ENCODE results near the gene DNAAF9. TPM values are rescaled to one million over a fixed set of nuclear protein-coding genes. Genes with fewer than 3 reads are reported as not detected.

The DNAAF9 gene
- polyA plus RNA-seq, 3 donors = 26.0 to 28.6 (median 26.0) TPM

DNA sequence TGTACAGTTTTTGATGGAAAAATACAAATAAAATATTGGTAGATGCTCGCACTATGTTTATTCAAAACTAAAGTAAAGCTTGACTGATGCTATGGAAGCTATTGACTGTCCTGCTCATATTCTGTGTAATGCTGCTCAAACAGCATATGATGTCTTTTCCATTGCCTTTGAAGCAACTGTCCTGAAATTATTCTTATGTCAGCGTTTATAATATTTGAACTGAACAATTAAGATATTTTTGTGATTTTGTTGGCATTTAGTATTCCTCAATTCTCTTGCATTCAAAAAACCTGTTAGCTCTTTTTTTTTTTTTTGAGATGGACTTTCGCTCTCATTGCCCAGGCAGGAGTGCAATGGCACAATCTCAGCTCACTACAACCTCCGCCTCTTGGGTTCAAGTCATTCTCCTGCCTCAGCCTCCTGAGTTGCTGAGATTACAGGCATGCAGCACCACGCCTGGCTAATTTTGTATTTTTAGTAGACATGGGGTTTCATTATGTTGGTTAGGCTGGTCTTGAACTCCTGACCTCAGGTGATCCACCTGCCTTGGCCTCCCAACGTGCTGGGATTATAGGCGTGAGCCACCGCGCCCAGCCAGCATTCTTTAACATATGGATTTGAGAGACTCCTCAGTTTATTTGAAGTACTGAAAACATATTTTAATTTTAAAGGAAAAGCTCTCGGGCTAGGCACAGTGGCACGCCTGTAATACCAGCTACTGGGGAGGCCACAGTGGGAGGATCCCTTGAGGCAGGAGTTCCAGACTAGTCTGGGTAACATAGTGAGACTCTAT, 5.3 kb upstream of the DNAAF9 start:
- DNase-seq (ENCODE audit: low read depth in 3 of 3, low spot score in 2 of 3) = no peak

DNA sequence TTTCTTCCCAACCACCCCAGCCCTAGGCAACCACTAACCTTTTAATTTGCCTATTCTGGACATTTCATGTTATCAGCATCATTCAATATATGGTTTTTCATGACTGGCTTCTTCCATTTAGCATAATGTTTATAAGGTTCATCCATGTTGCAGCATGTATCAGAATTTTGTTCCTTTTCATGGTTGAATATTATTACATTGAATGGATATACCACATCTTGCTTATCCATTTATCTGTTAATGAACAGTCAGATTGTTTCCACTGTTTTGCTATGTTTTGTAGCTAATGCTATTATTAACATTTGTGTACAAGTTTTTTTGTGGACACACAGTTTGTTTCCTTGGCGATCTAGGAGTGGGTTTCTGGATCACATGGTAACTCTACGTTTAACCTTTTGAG, 3.0 kb upstream of the DNAAF9 start:
- no peak for DNase-seq (ENCODE audit: low read depth in 3 of 3, low spot score in 2 of 3)

DNA sequence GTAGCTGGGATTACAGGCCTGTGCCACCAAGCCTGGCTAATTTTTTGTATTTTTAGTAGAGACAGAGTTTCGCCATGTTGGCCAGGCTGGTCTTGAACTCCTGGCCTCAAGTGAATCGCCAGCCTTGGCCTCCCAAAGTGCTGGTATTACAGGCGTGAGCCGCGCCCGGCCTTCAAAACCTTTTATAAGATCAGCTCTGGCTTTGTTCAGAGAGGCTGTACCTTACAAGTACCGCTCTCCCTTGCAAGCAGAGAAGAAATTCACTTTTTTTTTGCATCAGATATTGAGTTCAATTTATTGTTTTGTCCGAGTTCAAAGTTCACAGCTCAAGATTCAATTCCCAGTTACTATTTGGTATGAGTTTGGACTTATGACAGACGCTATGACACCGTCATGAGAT, 1.9 kb upstream of the DNAAF9 start:
- DNase-seq (ENCODE audit: low read depth in 3 of 3, low spot score in 2 of 3) = no peak

DNA sequence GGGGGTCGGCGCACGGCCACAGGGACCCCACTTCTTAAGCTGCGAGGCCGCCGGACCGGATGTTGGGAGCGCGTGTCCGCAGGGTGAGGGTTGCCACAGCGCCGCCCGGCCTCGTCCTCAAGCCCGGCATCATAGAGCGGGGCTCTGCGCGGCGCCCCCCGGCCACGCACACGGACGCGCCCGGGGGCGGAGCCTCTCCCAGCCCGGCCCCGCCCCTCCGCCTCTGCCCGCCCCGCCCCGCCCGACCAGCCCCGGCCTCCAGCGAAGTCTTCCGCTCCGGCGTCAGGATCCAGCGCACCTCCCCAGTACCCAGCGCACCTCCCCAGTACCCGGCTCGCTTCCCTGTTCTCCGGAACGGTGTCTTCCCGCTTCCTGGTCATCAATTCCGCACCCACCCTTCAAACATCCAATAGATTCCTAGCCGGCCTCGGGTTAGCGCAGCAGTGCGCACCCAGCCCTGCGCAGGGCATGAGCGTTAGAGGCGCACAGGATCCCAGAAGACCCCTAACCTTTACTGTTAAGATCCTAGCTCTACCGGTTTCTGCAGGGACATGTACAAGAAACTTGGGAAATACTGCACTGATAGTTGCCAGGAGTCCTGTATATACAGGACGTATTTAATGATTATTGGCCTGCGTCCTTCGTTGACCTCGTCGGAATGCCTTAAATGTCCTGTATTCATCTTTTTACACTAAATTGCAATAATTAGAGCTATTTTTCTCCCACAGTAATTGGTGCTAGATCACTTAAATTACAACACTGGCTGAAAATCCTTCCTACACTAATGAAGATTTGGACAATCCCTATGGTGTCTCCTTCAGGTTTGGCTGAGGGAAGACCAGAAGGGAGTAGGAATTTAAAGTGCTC, 535 bp upstream of the DNAAF9 start:
- DNase-seq (ENCODE audit: low read depth in 3 of 3, low spot score in 2 of 3) = peak in 2 of 3 donors; percentile 43 to 47

DNA sequence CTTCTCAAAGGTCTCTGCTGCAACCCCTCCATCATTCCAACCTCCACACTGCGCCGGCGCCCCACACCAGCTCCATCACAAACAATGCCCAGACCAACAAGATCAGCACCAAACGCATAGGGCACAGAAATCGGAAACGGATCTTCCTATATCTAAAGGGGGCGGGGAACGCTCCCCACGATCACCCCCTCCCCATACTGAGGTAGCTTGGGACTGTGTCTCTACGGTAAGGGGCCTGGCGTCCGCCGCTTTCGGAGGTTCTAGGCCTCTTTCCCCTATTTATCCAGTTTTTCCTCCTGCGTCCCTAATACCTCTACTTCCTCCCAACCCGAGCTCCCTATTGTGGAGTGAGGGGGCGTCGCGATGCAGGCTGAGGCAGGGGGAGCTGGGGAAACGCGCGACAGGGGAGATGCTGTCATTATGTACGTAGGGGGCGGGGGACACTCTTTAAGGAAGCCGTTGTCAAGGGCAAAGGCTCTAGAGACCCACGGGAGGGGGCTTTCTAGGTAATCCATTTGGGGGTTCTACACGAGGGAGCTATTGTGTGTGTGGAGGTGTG, 909 bp downstream of the DNAAF9 start:
- no peak for DNase-seq (ENCODE audit: low read depth in 3 of 3, low spot score in 2 of 3)

DNA sequence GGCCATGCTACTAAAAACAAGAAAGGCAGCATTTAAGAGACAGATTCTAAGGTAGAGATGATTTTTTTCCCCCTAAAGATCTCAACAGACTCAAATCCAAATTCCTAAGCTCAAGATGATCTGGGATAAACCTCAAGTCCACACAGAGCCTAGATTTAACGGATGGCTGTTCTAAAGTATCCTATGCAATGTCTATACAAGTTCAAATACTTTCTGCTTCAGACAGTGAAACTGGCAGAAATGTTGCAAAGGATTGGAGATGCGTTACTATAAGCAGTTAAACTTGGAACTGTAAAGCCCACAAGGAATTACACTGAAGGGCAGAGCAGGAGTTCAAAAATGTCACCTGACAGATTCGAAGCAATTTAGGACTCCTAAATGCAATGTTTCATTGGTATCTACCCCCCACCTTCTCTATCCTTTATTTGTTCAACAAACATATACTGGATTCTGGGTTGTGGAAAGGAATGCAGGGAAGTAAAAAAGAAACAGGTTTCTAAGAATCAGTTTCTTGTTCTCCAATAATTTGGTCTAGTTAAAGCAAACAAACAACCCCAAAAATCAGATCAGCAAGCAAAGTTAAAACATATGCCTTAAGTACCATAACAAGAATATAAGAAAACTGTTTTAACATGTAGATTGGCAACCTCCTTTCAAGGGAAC, 1.6 kb downstream of the DNAAF9 start:
- no peak for DNase-seq (ENCODE audit: low read depth in 3 of 3, low spot score in 2 of 3)

DNA sequence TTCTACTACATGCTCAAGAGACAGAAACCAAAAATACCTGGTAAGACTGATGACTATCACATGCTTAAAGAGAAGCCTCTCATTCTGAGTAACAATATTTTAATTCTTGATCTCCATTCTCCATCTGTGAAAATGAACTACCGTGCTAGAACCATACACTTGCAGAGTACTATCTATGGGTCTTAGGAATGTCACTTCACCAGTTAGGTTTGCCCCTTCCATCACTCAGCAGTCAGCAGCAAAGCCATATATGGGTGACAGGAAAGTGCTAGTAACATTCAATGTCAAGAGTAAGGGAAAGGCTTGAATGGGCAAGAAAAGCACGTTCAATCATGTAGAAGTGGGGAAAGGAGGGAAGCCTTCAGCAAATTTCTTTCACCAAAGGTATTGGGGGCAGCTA, 2.3 kb downstream of the DNAAF9 start:
- no peak for DNase-seq (ENCODE audit: low read depth in 3 of 3, low spot score in 2 of 3)

DNA sequence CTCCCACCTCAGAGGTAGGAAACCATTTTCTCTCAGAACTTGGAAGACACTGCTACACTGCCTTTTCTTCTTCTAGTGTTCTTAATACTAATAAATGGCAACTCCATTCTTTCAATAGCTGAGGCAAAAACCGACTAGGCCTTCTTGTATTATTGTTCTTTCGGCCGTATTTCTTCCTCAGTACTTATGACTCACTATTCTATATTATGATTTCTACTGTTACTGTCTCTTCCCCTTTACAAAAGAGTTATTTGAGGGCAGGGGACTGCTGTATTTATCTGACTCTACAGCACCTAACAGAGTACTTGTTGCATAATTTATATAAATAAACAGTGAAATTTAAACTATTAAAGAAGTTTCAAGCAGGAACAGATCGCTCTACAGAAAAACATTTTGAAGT, 3.1 kb downstream of the DNAAF9 start:
- no peak for DNase-seq (ENCODE audit: low read depth in 3 of 3, low spot score in 2 of 3)

DNA sequence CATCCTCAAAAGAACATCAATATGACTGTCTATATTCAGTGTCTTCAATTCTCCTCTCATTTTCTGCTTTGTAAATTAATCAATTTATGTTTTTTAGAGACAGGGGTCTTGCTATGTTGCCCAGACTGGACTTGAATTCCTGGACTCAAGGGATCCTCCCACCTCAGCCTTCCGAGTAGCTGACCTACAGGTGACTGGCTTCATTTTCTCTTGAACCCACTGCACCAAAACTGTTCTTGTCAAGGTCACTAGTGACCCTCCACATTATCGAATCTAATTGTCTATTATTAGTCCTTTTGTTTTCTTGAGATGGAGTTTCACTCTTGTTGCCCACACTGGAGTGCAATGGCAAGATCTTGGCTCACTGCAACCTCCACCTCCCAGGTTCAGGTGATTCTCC, 3.7 kb downstream of the DNAAF9 start:
- DNase-seq (ENCODE audit: low read depth in 3 of 3, low spot score in 2 of 3) = no peak

DNA sequence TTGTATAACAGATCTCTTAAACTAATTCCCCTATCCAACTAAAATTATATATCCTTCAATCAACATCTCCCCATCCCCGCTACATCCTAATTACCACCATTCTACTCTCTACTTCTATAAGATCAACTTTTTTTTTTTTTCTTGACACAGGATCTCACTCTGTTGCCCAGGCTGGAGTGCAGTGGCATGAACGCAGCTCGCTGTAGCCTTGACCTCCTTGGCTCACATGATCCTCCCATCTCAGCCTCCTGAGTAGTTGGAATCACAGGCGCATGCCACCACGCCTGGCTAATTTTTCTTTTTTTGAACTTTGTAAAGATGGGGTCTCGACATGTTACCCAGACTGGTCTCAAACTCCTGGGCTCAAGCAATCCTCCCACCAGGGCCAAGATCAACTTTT, 5.0 kb downstream of the DNAAF9 start:
- DNase-seq (ENCODE audit: low read depth in 3 of 3, low spot score in 2 of 3) = no peak

DNA sequence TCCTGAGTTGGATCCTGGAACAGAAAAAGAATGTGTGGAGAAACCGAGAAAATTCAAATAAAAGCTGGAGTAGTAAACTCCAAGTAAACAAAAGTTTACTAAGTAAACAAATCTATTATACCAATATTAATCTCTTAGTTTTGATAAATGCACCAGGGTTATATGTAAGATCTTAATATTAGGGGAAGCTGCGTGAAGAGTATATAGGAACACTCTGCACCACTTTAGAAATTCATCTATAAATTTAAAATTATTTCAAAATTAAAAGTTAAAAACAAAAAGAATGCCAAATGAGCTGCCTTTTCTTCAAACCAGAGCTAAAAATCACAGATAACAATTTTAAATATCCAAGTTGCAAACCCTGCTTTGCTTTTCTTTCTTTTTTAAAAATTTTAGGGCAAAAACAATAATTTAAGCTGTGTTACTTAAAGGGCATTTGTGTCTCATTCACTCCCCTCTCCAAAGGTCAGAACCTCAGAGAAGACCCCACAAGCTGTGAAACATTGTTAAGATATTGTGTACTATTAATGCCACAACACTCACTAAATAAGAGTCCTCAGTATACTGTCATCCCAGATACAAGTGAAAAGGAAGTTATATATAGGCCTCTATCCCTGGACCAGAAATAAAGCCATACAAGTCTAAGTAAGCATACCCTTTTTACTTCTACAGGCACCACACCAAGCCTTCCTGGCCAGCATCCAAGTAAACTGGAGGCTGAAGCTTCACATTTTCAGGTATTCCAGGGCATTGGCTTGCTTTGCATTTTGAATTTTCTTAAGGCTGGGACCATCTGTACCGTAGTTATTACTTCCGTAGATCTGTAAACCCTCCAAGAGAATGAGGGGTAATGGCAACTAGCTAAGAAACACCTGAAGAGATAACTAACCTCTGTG, 7.0 kb downstream of the DNAAF9 start:
- no peak for DNase-seq (ENCODE audit: low read depth in 3 of 3, low spot score in 2 of 3)

DNA sequence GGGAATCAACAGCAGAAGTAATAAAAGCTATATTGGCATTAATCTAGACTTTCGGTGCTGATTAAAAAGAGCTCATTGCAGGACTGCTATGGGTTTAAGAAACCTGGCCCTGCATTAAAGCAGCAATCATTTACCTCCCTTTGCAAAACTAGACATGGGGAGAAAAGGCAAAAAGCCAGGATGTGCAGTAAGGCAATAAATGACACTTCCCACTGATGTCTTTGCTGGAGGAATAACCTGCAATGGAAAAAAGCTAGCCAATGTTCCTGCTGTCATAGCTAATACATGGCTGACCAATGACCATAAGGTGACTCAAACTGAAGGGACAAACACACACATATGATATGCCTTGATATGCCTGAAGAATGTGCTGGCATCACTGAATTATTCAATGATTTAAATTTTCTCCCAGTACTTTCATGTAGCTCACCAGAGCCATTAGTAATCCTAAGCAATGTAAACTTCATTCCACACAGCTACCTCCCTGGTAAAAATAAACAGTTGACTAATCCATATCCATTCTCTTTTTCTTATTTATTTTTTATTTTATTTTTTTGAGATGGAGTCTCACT, 8.7 kb downstream of the DNAAF9 start:
- no peak for DNase-seq (ENCODE audit: low read depth in 3 of 3, low spot score in 2 of 3)

DNA sequence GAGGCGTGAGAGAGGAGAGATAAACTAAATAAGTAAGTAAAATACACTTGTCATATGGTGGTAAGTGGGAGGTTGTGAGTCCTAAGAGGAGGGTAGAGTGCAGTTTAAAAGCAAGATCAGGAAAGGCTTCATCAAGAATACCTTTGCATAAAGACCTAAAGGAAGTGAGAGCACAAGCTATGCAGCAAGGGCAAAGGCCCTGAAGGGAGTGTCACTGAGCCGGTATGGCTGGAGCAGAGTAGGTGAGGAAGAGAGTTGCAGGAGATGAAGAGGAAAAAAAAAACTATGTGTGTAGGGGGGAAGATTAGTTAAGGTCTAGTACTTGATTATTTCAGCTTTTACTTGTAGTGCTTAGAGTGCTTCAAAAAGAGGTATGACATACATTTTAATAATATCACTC, 11.0 kb downstream of the DNAAF9 start:
- DNase-seq (ENCODE audit: low read depth in 3 of 3, low spot score in 2 of 3) = no peak

DNA sequence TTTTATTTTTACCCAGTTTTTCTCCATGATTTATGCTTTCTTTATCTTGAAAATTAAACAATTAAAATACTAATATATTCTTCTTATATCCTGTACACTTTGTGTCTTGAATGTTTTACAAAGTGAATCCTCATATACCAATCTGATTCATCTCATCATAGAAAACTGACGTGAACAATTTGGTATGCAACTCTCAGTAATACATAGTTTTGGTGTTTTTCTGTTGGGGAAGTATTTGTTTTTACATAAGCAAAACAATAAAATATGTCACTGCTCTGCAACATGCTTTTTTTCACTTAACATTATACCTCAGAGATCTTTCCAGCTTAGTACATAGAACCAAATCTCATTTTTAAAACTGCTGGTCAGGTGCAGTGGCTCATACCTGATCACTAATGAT, 14.7 kb downstream of the DNAAF9 start:
- no peak for DNase-seq (ENCODE audit: low read depth in 3 of 3, low spot score in 2 of 3)

DNA sequence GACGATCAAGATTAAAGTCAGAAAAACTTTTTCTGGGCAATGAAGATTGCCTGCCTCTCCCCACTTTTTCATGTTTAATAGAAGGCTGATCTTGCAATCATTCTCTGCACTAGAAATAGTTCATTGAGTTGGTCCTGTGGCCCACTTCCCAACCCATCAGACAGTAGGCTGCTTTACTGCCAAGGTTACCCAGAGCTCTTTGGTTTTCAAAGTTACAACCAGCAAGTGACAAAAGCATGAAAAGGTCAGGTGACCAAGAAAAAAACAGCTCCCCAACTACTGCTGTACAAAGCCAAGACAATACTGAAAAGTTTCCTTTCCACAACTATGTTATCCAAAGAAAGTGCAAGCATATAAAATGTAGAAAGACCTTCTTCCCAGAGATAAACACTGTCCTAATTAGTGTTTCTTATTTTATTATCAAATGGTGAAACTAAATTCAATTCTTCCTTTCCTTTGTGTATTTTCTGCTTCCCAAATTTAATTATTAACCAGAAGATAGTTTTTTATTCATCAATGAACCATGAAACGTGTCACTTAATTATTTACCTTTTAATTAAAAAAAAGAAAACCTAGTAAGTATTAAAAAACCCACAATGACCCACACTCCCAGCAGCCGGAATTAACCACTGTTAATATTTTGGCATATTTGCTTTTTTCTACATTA, 16.6 kb downstream of the DNAAF9 start:
- peak in 1 of 3 donors; percentile 50 for DNase-seq (ENCODE audit: low read depth in 3 of 3, low spot score in 2 of 3)

DNA sequence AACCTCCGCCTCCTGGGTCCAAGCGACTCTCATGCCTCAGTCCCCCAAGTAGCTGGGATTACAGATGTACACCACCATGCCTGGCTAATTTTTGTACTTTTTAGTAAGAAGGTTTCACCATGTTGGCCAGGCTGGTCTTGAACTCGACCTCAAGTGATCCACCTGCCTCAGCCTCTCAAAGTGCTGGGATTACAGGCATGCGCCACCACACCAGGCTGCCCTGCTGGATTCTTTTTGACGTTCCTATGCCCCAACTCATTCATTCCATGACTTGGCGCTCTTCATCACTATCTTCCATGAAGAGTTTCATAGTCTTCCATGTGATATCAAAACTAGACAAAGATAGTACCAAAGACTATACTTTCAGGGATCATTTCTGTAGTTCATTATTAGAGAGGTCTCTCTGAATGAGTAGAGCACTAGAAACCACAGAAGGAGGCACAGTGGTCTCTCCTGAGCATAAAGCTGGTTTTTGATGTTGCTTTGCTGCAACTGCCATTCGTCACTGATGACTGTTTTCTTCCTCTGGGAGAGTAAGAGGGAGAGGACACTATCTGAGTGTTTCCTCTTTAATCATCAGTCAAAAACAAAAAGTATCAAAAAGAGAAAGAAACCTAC, 23.5 kb downstream of the DNAAF9 start:
- DNase-seq (ENCODE audit: low read depth in 3 of 3, low spot score in 2 of 3) = no peak

DNA sequence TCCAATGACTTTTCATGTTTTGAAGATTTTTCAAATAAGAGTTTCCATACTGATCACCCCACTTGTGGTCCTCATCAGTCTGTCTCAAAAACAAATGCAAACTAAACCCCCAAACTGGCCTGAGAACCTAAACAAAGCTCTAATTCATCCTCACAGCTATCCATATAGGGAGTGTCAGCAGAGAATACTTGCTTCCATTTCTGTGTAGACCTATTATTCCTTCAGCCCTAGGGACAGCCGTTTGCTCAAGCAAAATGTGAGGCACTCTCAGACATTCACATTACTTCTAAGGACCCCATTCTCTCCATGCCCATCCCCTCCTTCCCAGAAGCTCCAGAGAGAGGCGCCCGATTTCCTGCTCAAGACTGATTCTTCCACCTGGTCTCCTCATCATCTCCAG, 24.6 kb downstream of the DNAAF9 start:
- no peak for DNase-seq (ENCODE audit: low read depth in 3 of 3, low spot score in 2 of 3)

DNA sequence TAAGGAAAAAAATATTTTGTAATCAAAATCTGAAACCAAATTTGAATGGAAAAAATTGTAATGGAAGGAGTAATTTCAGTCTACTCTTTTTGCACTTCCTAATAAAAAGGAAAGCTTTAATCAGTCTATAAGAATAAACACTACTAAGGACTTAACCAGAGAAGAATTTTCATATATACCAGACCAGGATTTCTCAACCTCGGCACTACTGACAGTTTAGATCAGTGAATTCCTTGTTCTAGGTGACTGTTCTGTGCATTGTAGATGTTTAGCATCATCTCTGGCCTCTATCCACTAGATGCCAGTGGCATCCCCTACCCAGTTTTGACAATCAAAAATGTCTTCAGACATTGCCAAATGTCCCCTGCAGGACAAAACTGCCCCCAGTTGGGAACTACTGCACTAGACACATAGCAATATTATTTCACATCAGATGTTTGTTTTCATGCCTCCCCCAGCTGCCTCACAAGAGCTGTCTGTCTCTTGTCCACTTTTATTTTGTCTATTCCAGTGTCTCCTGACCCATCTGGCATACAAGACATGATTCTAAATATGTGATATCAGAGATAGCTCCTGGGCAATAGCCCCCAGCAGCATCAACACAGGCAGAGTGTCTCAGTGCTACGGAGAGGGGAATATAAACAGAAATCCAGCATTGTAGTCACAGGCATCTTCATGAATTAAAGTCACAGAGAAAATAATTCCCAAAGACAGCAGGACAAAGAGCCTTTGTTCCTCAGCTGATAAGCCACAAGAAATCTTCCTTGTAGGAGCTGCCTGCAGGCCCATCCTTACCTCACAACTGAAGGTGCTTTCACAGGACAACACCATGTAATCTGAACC, 27.0 kb downstream of the DNAAF9 start:
- no peak for DNase-seq (ENCODE audit: low read depth in 3 of 3, low spot score in 2 of 3)

Data from right renal cortex interstitium (tissue), 3 donors.